ENCODE measurements around the gene MYMK. TPM values are rescaled to one million over a fixed set of nuclear protein-coding genes. Genes with fewer than 3 reads are reported as not detected.

The MYMK gene
- total RNA-seq (not detected), polyA plus RNA-seq (not detected)
- long read RNA-seq, donor 1: 0 reads
- long read RNA-seq, donor 2: 0 reads
- long read RNA-seq, donor 3: 0 reads
- long read RNA-seq, donor 4: 0 reads
- long read RNA-seq, donor 5: 0 reads
- long read RNA-seq, donor 6: 0 reads
- long read RNA-seq, donor 7: 0 reads
- long read RNA-seq, donor 8: 0 reads
- long read RNA-seq, donor 9: 0 reads
- long read RNA-seq, donor 10: 0 reads

- Histone ChIP-seq H3K27me3 (peaks cover 0 to 25% (median 14%) of the 10 kb centered on the region in 3 donors), H3K4me1 (peaks cover 8 to 29% (median 27%) of the 10 kb centered on the region in 4 donors), H3K36me3 (no peaks in the 10 kb centered on the region), H3K27ac (no peak within 1 kb of the TSS), H3K4me3 (no peak within 1 kb of the TSS), H3K9me3 (no peaks in the 10 kb centered on the region)
- no peak for TF ChIP-seq POLR2A (IDR thresholded peaks at IDR 0.05)
- no peak for TF ChIP-seq EP300 (IDR thresholded peaks at IDR 0.05)
- no peak for TF ChIP-seq CTCF (IDR thresholded peaks at IDR 0.05)
- TF ChIP-seq POLR2AphosphoS5 (IDR thresholded peaks at IDR 0.05): no peak
- 90 to 96% (median 93%) methylated on average over 13 to 17 of the region's 17 CpGs for WGBS, 5 donors
- DNase-seq: no peak
- intact Hi-C loops (cut with DNase I; ENCODE audit: low total_unique reads): no loop called here
Observed at GRCh38 chr9:133524679-133525228, at the start of gene MYMK. Gene MYMK (minus strand): TSS chr9:133524959. CDS start chr9:133524844, 115 bp downstream.

GRCh38 chr9:133573791-133574515 is 49.2 kb upstream of the MYMK start:
- H3K27ac ChIP-seq: no peak overlapping the region
- DNase-seq: no peak
- TF ChIP-seq EP300 (IDR thresholded peaks at IDR 0.05): no peak
- no peak for TF ChIP-seq POLR2AphosphoS5 (IDR thresholded peaks at IDR 0.05)
- TF ChIP-seq CTCF (IDR thresholded peaks at IDR 0.05): no peak
- no peak for TF ChIP-seq POLR2A (IDR thresholded peaks at IDR 0.05)
- no peaks in the 10 kb centered on the region for H3K36me3 ChIP-seq
- H3K27me3 ChIP-seq: peaks cover 0 to 43% (median 5%) of the 10 kb centered on the region in 3 donors
- no peak overlapping the region for H3K4me3 ChIP-seq
- intact Hi-C loops (cut with DNase I; ENCODE audit: low total_unique reads): no loop called here
- peaks cover 11 to 14% (median 14%) of the 10 kb centered on the region in 4 donors for H3K4me1 ChIP-seq
- H3K9me3 ChIP-seq: no peaks in the 10 kb centered on the region
- 84 to 87% (median 85%) methylated on average over 13 to 21 of the region's 21 CpGs for WGBS, 5 donors

- peak in 1 of 3 donors; percentile 3 for TF ChIP-seq POLR2AphosphoS5 (IDR thresholded peaks at IDR 0.05)
- TF ChIP-seq CTCF (IDR thresholded peaks at IDR 0.05): no peak
- no peak for TF ChIP-seq EP300 (IDR thresholded peaks at IDR 0.05)
- 18 to 37% (median 32%) methylated on average over 5 to 15 of the region's 15 CpGs for WGBS, 5 donors
- Histone ChIP-seq H3K9me3 (no peaks in the 10 kb centered on the region), H3K27me3 (peaks cover 0 to 32% (median 0%) of the 10 kb centered on the region in 3 donors), H3K27ac (no peak overlapping the region), H3K4me1 (peaks cover 11 to 14% (median 14%) of the 10 kb centered on the region in 4 donors), H3K4me3 (no peak overlapping the region), H3K36me3 (no peaks in the 10 kb centered on the region)
- peak; percentile 77 to 81 for DNase-seq
- intact Hi-C loops (cut with DNase I; ENCODE audit: low total_unique reads): no loop called here
Observed at GRCh38 chr9:133572821-133573361, 48.1 kb upstream of the MYMK start.

GRCh38 chr9:133571896-133572595 is 47.3 kb upstream of the MYMK start:
- Histone ChIP-seq H3K27ac (no peak overlapping the region), H3K36me3 (no peaks in the 10 kb centered on the region), H3K27me3 (peaks cover 0 to 24% (median 0%) of the 10 kb centered on the region in 3 donors), H3K4me1 (peaks cover 11 to 14% (median 13%) of the 10 kb centered on the region in 4 donors), H3K9me3 (no peaks in the 10 kb centered on the region), H3K4me3 (no peak overlapping the region)
- intact Hi-C loops (cut with DNase I; ENCODE audit: low total_unique reads): no loop called here
- no peak for DNase-seq
- 76 to 84% (median 80%) methylated on average over 17 to 20 of the region's 20 CpGs for WGBS, 5 donors
- no peak for TF ChIP-seq POLR2A (IDR thresholded peaks at IDR 0.05)
- TF ChIP-seq CTCF (IDR thresholded peaks at IDR 0.05): no peak
- no peak for TF ChIP-seq EP300 (IDR thresholded peaks at IDR 0.05)

All from stomach (tissue), 19 donors.